ENCODE measurements around the gene NCOA7. TPM values are rescaled to one million over a fixed set of nuclear protein-coding genes. Genes with fewer than 3 reads are reported as not detected.

The NCOA7 gene
- total and polyA plus RNA-seq, 9 of the 15 experiments (the other 6 are each of a cell fraction or from before 2014, with no cell fraction given): 5.8 to 14.6 (median 9.3) TPM

- TF ChIP-seq CHAMP1 (IDR thresholded peaks at IDR 0.05) (0 out of 2 replicates have a peak, but pooled peaks have one; percentile 11), ATF6 (CRISPR knock-in tag; IDR thresholded peaks at IDR 0.05) (no peak), ZBTB1 (CRISPR knock-in tag; IDR thresholded peaks at IDR 0.05; ENCODE audit: borderline replicate concordance, low read depth) (no peak), MTA1 (IDR thresholded peaks at IDR 0.05; ENCODE audit: borderline replicate concordance) (no peak), FOXK2 (conservative IDR thresholded peaks at IDR 0.05 in 1 of 2, IDR thresholded peaks at IDR 0.05 in 1 of 2; ENCODE audit: low read depth in 2 of 2) (no peak), SMC3 (conservative IDR thresholded peaks at IDR 0.05; ENCODE audit: insufficient read depth, low read depth, low read length) (peak; percentile 25; the same call in 1 of the 2 replicates), RCOR1 (IDR thresholded peaks at IDR 0.05; ENCODE audit: borderline replicate concordance in 1 of 2, low read depth in 2 of 2, low read length in 2 of 2) (0 out of 4 replicates have a peak, but pooled peaks of 1 of the 2 experiments have one; percentile 37), PHF8 (IDR thresholded peaks at IDR 0.05; ENCODE audit: borderline replicate concordance, low read length) (no peak), ZNF655 (CRISPR knock-in tag; IDR thresholded peaks at IDR 0.05) (no peak), NRF1 (conservative IDR thresholded peaks at IDR 0.05 in 1 of 2, IDR thresholded peaks at IDR 0.05 in 1 of 2) (no peak), NFXL1 (CRISPR knock-in tag; IDR thresholded peaks at IDR 0.05) (no peak), GTF2B (IDR thresholded peaks at IDR 0.05; ENCODE audit: extremely low read depth, insufficient read length) (no peak), NR4A1 (CRISPR knock-in tag; IDR thresholded peaks at IDR 0.05) (no peak), NR4A1 (tag; IDR thresholded peaks at IDR 0.05) (no peak), ZNF121 (CRISPR knock-in tag; conservative IDR thresholded peaks at IDR 0.05) (no peak), ZFX (CRISPR knock-in tag; IDR thresholded peaks at IDR 0.05) (no peak), POLR2B (IDR thresholded peaks at IDR 0.05; ENCODE audit: low read depth, partially characterized antibody) (no peak), ZNF274 (IDR thresholded peaks at IDR 0.05; ENCODE audit: borderline replicate concordance, low read depth, low read length) (no peak)
- TF ChIP-seq, protein P1, sequence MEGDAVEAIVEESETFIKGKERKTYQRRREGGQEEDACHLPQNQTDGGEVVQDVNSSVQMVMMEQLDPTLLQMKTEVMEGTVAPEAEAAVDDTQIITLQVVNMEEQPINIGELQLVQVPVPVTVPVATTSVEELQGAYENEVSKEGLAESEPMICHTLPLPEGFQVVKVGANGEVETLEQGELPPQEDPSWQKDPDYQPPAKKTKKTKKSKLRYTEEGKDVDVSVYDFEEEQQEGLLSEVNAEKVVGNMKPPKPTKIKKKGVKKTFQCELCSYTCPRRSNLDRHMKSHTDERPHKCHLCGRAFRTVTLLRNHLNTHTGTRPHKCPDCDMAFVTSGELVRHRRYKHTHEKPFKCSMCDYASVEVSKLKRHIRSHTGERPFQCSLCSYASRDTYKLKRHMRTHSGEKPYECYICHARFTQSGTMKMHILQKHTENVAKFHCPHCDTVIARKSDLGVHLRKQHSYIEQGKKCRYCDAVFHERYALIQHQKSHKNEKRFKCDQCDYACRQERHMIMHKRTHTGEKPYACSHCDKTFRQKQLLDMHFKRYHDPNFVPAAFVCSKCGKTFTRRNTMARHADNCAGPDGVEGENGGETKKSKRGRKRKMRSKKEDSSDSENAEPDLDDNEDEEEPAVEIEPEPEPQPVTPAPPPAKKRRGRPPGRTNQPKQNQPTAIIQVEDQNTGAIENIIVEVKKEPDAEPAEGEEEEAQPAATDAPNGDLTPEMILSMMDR (IDR thresholded peaks at IDR 0.05 in 2 of 3, conservative IDR thresholded peaks at IDR 0.05 in 1 of 3; ENCODE audit: insufficient read depth in 2 of 3, low read depth in 1 of 3, low read length in 3 of 3): peak; percentile 66 to 77 (median 76)
These were observed 98.4 kb downstream of the NCOA7 start (continued) for GRCh38 chr6:125888989-125889656.
